ENCODE data around the gene RASL11A. TPM values are rescaled to one million over a fixed set of nuclear protein-coding genes. Genes with fewer than 3 reads are reported as not detected.

The RASL11A gene
- total RNA-seq, 4 donors from 2014 or later, result 18.9 to 36.1 (median 28.6) TPM

GRCh38 chr13:27233964-27234363 lies 36.7 kb upstream of the RASL11A start:
- no peak for DNase-seq
- no peak for TF ChIP-seq CTCF (IDR thresholded peaks at IDR 0.05)
- no peak for TF ChIP-seq POLR2A (IDR thresholded peaks at IDR 0.05)
- H3K4me3 ChIP-seq, result no peak overlapping the region
- H3K4me1 ChIP-seq, result no peaks in the 10 kb centered on the region
- intact Hi-C loops (cut with DNase I; ENCODE audit: low total_unique reads), result no loop called here
- H3K9me3 ChIP-seq, result peaks cover 0 to 4% of the 10 kb centered on the region in 2 donors
- H3K36me3 ChIP-seq, result no peaks in the 10 kb centered on the region
- H3K27ac ChIP-seq, result no peak overlapping the region
- H3K27me3 ChIP-seq, result no peaks in the 10 kb centered on the region

GRCh38 chr13:27236478-27236877 lies 34.2 kb upstream of the RASL11A start:
- no peak for TF ChIP-seq CTCF (IDR thresholded peaks at IDR 0.05)
- TF ChIP-seq POLR2A (IDR thresholded peaks at IDR 0.05), result no peak
- Histone ChIP-seq H3K4me3 (no peak overlapping the region), H3K27me3 (no peaks in the 10 kb centered on the region), H3K4me1 (no peaks in the 10 kb centered on the region), H3K9me3 (peaks cover 0 to 4% of the 10 kb centered on the region in 2 donors), H3K27ac (no peak overlapping the region), H3K36me3 (no peaks in the 10 kb centered on the region)
- intact Hi-C loops (cut with DNase I; ENCODE audit: low total_unique reads), result no loop called here
- DNase-seq, result no peak

GRCh38 chr13:27242702-27243101 lies 27.9 kb upstream of the RASL11A start:
- TF ChIP-seq POLR2A (IDR thresholded peaks at IDR 0.05), result no peak
- no peak for TF ChIP-seq CTCF (IDR thresholded peaks at IDR 0.05)
- DNase-seq, result no peak
- Histone ChIP-seq H3K27ac (no peak overlapping the region), H3K4me3 (no peak overlapping the region), H3K27me3 (no peaks in the 10 kb centered on the region), H3K36me3 (no peaks in the 10 kb centered on the region), H3K4me1 (no peaks in the 10 kb centered on the region), H3K9me3 (no peaks in the 10 kb centered on the region)
- intact Hi-C loops (cut with DNase I; ENCODE audit: low total_unique reads), result no loop called here

GRCh38 chr13:27245610-27246009 lies 25.0 kb upstream of the RASL11A start:
- Histone ChIP-seq H3K4me3 (no peak overlapping the region), H3K9me3 (no peaks in the 10 kb centered on the region), H3K27me3 (no peaks in the 10 kb centered on the region), H3K27ac (no peak overlapping the region), H3K4me1 (no peaks in the 10 kb centered on the region), H3K36me3 (no peaks in the 10 kb centered on the region)
- DNase-seq, result no peak
- intact Hi-C loops (cut with DNase I; ENCODE audit: low total_unique reads), result no loop called here
- TF ChIP-seq POLR2A (IDR thresholded peaks at IDR 0.05) (no peak), CTCF (IDR thresholded peaks at IDR 0.05) (no peak)

GRCh38 chr13:27250833-27251165 lies 19.8 kb upstream of the RASL11A start:
- peaks cover 6 to 11% of the 10 kb centered on the region in 2 donors for H3K4me1 ChIP-seq
- TF ChIP-seq CTCF (IDR thresholded peaks at IDR 0.05) (peak in 1 of 4 experiments; percentile 2), POLR2A (IDR thresholded peaks at IDR 0.05) (no peak)
- H3K9me3 ChIP-seq, result no peaks in the 10 kb centered on the region
- intact Hi-C loops (cut with DNase I; ENCODE audit: low total_unique reads), result loop anchor here (5.0 kb wide), 1 partner anchor 78 kb away; the partner anchor contains the start of gene USP12
- no peak for DNase-seq
- H3K27ac ChIP-seq, result peak overlapping the region; percentile 95 to 98
- H3K36me3 ChIP-seq, result no peaks in the 10 kb centered on the region
- peak overlapping the region; percentile 88 to 100 for H3K4me3 ChIP-seq
- no peaks in the 10 kb centered on the region for H3K27me3 ChIP-seq
